HG02759 (cell line): ENCODE data around the gene C16orf87.

ENCODE experiments used
- ATAC-seq: cut with Tn5 transposase; IDR thresholded peaks from one replicate; pipeline ENCODE4 v1.9.1; 2021; ENCODE audit warnings: mild to moderate bottlenecking, moderate library complexity; ENCODE audit not compliant: unreplicated experiment

Gene C16orf87

DNA sequence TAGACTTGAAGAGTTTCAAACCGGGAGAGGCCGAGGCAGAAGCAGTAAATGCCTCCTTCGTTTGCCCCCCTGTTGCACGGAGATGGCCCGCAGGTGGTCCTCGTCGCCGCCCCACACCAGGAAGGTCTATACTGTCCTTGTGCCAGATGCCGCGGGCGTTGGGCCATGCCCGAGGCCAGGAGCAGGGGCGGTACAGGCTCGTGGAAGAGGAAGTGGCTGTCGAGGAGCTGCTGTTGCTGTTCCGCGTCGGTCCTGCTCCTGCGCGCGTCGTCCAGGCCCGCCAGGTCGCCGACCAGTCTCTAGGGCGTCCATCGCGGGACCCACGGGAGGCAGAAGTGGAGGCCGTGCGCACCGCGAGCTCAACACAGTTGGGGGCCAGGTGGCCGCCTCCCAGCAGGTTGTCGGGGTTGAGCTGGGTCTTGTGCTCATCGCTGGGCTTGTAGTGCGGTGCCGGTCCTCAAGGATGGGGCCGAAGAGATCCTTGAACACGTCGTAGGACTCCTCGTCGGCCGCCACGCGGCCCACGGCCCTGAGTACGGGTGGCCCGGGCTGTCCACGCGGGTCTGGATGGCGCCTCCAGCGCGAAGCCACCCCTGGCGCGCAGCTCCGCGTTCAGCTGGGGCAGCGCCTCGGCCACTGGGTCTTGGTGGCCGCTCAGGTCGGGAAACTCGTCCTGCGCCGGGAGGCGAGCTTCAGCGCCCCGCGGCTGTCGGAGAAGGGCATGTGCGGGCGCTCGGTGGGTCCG, 13.1 kb upstream of the C16orf87 start:
- ATAC-seq, result no peak

DNA sequence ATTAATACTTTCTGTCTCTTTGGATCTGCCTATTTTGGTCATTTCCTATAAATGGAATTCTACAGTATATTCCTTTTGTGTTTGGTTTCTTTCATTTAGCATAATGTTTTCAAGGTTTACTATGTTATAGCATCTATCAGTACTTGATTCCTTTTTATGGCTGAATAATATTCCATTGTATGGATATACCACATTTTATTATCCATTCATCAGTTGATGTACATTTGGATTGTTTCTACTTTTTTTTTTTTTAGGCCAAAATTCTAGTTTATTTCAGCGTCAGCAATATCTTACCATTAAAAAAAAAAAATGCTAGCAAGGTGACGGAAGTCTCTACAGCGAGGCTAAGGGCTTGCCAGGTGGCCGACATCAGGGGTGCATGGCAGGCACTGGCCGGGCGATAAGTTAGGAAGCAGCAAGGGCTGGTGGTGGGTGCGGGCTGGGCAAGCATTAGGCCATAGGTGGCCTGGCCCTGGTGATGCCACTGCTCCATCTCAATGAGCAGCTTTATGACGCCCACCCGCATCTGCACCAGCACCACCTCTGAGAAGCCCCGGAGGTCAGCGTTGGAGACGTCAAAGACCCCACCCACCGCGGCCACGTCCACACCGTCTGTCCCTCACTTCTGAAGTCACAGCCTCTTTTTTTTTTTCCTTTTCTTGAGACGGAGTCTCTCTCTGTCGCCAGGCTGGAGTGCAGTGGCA, 11.4 kb upstream of the C16orf87 start:
- ATAC-seq, result no peak

DNA sequence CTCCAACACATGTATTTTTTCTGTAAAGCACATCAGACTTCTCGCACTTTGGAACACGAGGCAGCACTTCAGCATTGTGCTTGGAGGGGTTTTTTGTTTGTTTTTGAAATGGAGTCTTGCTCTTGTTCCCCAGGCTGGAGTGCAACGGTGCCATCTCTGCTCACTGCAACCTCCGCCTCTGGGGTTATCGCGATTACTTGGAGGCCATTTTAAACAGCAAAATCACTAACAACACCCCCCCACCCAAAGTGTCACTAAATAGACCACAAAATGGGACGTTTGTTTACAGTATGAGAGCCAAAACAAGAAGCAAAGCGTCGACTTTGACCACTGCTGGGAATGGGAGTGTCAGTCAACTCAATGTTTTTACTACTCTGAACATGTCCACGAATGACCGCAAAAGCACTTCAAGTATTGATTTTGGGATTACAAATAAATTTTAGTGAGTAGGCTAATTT, 9.0 kb upstream of the C16orf87 start:
- ATAC-seq, result no peak

DNA sequence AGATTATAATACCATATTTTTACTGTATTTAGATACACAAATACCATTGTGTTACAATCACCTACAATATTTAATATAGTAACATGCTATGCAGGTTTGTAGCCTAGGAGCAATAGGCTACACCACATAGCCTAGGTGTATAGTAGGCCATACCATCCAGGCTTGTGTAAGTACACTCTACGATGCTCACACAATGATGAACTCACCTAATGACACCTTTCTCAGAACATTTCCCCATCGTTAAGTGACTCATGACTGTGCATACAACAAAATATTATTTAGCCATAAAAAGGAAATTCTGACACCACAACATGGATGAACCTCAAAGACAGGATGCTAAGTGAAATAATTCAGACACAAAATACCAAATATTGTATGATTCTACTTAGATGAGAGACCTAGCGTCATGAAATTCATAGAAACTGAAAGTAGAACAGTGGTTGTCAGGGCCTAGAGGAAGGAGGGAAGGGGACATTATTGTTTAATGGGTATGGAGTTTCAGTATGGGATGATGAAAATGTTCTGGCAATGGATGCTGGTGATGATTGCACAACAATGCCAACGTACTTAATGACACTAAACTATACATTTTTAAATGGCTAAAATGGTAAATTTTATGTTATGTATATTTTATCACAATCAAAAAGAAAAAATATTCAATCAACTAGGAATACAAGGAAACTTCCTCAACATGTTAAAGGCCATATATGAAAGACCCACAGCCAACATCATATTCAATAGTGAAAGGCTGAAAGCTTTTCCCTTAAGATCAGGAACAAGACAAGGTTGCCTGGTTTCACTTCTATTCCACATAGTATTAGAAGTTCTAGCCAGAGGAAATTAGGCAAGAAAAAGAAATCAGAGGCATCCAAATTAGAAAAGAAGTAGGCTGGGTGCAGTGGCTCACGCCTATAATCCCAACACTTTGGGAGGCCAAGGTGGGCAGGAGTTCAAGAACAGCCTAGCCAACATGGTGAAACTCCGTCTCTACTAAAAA, 5.9 kb upstream of the C16orf87 start:
- ATAC-seq, result no peak

DNA sequence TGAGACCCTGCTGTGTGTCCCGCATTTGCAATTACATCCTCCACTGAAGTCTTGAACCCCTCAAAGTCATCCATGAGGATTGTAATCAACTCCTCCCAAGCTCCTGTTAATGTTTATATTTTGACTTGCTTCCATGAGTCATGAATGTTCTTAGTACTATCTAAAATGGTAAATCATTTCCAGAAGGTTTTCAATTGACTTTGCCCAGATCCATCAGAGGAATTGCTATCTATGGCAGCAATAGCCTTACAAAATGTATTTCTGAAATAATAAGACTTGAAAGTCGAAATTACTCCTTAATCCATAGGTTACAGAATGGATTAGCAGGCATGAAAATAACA, 2.5 kb upstream of the C16orf87 start:
- no peak for ATAC-seq

DNA sequence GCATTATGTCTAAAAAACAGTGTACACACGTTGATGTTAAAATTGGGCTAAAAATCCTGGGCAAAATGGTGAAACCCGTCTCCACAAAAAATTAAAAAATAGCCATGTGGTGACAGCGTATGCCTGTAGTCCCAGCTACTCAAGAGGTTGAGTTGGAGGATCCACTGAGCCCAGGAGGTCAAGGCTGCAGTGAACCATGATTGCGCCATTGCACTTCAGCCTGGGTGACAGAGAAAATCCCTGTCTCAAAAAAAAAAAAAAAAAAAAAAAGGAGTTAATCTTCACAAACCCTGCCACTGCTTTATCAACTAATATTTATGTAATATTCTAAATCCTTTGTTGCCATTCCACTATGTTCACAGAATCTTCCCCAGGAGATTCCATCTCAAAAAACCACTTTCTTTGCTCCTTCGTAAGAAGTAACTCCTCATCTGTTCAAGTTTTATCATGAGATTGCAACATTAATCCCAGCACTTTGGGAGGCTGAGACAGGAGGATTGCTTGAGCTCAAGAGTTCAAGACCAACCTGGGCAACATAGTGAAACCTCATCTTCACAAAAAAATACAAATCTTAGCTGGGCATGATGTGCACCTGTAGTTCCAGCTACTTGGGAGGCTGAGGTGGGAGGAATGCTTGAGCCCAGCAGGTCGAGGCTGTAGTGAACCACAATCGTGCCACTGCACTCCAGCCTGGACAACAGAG, 1.9 kb upstream of the C16orf87 start:
- ATAC-seq, result no peak

DNA sequence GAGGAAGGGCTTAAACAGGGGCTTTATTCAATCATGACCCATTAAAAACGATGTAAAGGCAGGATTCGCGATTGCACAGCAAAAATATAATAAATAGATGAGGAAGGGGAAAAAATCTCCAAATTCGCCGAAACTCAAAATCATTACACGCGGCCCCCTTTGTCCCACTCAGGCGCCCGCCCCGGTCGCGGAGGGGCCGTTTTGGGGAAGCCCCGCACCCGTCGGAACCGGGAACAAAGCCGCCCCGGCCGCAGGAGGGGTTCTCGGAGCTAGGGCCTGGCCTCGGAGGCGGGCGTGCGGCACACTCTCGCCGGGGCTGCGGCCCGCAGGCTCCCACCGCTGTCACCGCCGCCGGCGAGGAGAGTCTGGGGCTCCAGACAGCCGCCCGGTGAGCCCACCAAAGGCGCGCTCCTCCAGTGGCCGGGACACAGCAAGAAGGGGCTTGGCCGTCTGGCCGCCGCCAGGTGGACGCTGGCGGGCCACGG, 521 bp downstream of the C16orf87 start:
- ATAC-seq, result peak; percentile 18

DNA sequence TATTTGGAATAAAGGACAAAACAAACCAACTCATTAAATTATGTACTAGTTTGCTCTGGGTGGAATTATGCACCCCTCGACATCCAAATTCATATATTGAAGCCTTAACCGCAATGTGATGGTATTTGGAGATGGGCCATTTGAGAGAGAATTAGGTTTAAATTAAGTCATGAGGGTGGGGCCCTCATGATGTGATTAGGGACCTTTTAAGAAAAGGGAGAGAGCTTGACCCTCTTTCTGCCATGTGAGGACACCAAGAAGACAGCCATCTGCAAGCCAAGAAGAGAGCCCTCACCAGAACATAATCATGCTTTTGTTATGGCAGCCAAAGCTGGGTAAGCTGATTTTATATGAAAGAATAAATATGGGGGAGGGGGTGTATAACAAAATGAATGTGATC, 2.0 kb downstream of the C16orf87 start:
- ATAC-seq, result no peak

DNA sequence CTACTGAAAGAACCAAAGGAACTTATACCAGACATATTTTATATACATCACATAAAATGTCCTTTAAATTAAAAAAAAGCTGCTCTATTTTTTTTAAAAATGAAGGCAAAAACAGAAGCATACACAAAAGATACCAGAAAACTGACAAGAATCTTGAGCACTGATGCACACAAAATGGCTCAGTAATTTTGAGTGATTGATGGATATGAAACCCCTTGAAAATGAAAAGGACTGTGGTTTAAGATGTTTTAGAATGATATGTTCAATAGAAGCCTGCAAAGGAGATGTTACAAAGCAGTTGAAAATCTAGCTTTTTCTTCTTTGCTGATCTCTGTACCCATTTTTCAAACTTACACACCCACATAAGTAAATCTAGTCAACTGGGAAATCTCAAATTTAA, 2.7 kb downstream of the C16orf87 start:
- no peak for ATAC-seq

DNA sequence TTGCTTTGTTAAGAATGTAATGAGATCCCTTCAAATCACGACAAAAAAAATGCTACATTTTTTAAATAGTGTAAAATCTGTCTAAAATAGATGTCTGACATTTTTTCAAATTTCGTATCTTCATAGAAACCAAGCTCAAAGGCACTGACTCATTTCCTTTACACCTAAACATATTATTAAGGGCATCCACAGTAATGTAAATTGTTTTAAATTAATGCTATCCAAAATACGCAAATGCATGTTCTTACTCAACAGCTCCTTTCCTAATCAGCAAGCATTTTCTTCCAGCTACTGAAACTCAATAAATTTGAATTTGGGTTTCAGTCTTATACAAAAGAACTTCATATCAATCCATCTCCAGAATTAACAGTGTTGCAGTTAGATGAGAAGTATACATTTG, 4.3 kb downstream of the C16orf87 start:
- ATAC-seq, result no peak

DNA sequence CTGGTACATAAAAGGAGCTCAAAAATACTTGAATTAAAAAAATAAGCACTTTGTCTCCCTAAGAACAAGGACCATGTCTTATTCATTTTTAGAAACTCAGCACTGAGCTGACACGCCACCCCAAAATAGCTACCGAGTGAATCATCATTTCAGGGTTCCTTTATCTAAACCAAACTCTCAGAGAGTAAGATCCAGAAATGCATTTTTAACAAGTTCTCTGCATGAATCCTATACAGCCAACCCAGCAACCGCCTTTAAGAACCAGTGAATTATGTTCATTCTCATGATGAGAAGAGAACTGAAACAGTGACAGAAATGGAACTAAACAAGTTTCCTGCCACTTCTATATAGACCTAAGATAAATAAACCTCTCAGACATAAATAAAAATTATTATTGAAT, 8.7 kb downstream of the C16orf87 start:
- ATAC-seq, result peak; percentile 89

DNA sequence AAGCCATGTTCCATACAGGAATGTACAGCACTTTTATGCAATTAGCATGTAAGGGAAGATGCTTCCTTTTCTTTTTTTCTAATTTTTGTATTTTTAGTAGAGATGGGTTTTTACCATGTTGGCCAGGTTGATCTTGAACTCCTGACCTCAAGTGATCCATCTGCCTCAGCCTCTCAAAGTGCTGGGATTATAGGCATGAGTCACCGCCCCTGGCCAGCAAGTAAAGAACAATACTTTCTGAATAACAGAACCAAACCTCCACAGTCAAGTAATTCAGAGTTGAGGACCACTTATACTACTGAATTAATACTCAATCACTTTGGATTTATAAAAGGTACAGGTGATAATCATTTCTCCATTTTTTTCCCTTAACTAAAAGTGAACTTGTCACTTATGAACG, 13.0 kb downstream of the C16orf87 start:
- ATAC-seq, result no peak

DNA sequence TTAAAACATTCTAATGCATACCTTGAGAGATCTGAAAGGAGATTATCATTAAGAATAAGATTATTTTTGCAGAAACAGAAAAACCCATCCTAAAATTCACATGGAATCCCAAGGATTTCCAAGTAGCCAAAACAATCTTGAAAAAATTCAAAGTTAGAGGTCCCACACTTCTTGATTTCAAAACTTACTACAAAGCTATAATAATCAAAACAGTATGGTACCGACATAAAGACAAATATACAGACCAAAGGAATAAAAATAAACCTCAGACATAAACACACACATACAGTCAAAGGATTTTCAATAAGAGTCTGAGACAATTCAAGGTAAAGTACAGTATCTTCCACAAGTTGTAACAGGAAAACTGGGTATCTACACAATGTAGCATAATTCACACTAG, 16.2 kb downstream of the C16orf87 start:
- ATAC-seq, result no peak

DNA sequence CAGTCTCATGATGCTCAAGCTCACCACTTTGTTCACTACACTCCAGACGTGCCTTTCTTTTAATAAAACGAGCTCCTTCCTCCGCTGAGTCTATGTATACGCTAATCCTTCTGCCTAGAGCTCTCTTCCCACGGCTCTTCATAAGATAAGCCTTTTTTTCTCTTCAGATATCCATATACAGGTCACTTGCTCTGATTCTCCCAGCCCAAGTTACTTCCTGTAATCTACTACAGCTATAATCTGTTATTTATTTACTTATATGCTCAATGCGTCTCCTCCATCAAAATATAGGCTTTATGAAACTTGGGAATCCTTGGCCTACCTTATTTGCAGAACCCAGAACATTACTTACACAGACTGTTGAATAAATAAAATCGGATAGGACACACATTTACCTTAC, 17.4 kb downstream of the C16orf87 start:
- ATAC-seq, result no peak

DNA sequence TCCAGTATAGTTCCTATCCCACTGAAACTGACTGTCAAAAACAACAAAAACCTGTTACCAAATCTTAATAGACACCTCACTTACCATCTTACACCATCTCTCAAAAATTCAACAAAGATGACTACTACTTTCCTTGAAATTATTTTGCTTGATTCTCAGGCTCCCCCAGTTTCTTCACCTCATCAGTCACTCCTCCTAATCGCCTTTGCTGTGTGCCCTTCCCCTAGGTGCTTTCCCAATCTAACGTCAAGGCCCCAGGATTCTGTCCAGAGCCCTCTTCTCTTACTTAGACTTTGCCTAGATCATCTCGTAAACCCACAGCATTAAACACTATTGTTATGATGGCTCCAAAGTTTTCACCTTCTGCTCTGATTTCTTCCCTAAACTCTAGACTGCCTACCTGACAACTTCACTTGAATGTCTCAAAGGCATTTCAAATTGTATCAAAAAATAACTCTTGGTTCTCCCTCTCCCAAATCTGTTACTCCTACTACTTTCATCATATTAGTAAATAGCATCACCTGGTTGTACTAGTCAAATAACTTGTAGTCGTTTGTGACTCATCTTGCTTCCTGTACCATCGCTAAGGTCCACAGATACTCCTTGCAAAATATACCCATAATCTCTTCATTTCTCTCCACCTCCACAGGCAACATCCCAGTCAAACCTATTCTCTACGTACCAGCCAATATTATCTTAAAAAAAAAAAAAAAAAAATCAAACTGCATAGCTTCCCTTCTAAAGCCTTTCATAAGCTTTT, 18.0 kb downstream of the C16orf87 start:
- no peak for ATAC-seq

DNA sequence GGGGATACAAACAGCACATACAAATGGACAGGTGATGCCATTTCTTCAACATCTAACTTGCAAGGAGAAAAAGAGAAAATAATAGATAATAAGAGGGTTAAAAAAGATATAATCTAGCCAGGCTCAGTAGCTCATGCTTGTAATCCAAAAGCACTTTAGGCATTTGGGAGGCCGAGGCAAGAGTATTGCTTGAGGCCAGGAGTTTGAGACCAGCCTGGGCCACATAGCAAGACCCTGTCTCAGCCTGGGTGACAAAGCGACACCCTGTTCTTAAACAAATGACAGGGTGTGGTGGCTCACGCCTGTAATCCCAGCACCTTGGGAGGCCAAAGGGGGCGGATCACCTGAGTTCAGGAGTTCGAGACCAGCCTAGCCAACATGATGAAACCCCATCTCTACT, 19.3 kb downstream of the C16orf87 start:
- no peak for ATAC-seq

DNA sequence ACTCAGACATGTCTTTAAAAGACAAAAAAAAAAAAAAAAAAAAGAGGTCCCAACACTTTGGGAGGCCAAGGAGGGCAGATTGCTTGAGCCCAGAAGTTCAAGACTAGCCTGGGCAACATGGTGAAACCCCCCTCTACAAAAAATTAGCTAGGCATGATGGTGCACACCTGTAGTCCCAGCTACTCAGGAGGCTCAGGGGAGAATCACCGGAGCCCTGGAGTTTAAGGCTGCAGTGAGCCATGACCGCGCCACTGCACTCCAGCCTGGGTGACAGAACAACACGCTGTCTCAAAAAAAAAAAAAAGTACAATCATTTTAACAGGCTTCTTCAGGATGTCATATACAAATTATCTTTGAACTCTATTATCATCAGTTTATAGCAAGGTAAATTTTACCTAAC, 22.0 kb downstream of the C16orf87 start:
- peak; percentile 90 for ATAC-seq

DNA sequence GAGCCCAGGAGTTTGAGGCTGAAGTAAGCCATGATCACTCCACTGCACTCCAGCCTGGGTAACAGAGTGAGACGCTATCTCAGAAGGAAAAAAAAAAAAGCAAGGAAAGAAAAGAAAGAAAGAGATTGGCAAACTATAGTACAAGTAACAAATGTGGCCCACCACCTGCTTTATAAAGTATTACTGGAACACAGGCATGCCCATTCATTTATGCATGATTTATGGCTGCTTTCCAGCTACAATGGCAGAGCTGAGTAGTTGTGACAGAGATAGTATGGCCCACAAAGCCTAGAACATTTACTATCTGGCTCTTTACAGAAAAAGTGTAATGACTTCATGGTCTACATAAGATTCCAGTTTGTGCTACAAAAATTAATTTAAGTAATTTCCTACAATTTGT, 23.6 kb downstream of the C16orf87 start:
- ATAC-seq, result no peak

DNA sequence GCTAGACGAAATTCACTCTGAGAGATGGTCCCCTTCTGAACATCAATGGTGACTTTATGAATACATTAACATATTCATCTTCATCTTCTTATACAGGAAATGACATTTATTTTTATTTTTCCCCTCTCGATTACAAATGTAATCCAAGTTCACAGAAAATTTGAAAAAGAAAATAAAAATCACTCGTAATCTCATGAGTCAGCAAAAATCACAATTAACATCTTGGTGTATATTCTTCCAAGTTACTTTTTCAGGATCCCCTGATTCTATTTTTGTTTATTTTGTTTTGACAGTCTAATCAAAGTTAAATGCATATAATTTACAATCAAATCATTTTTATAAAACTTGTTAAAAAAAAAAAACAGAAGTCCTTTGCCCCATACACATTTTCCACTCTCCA, 27.6 kb downstream of the C16orf87 start:
- ATAC-seq, result no peak
